Ovary (tissue), 9 donors: ENCODE data around the gene ST6GALNAC2. TPM values are rescaled to one million over a fixed set of nuclear protein-coding genes. Genes with fewer than 3 reads are reported as not detected.
"Not testable (repeated sequence)": the region's sequence is repeated elsewhere in the genome, so short reads cannot be mapped to it uniquely, and the experiment has no call there.

Experiments used
- DNase-seq, 5 donors: peaks; one replicate each; pipeline ENCODE4 v3.0.0-alpha.2; 2019 to 2020
- H3K27ac ChIP-seq, 2 donors: fragments of 200-600 bp; one replicate each; pipeline versions ENCODE4 v1.5.1 to v1.8.0; 2019 to 2022
- H3K27me3 ChIP-seq: fragments of 200-600 bp; one replicate; pipeline ENCODE4 v1.8.0; 2022
- H3K36me3 ChIP-seq: fragments of 200-600 bp; sonication (generic); one replicate; pipeline ENCODE4 v1.5.1; 2019
- H3K4me1 ChIP-seq: one replicate; pipeline ENCODE4 v1.8.1; 2013; ENCODE audit warnings: mild to moderate bottlenecking, moderate library complexity; ENCODE audit not compliant: insufficient read depth
- H3K4me3 ChIP-seq: fragments of 200-600 bp; sonication (generic); one replicate; pipeline ENCODE4 v1.5.1; 2017
- H3K9me3 ChIP-seq, 2 donors: fragments of 200-600 bp in 1 of 2; sonication (generic) in 1 of 2; one replicate each; pipeline versions ENCODE4 v1.5.1 to v1.8.1; 2013 to 2019; ENCODE audit warnings: mild to moderate bottlenecking in 1 of 2, moderate library complexity in 1 of 2
- CTCF ChIP-seq, 3 donors: fragments of 450-650 bp in 2 of 3; fragments of 200-600 bp in 1 of 3; IDR thresholded peaks; one replicate each; pipeline versions ENCODE4 v1.5.1 to v1.8.0; 2016 to 2022; ENCODE audit warnings: antibody characterized with exemption in 3 of 3, mild to moderate bottlenecking in 1 of 3
- EP300 ChIP-seq: sonication (generic); formaldehyde crosslinking; IDR thresholded peaks from one replicate; pipeline ENCODE4 v1.6.1; 2017; ENCODE audit warnings: antibody characterized with exemption
- POLR2A ChIP-seq: fragments of 450-650 bp; IDR thresholded peaks from one replicate; pipeline ENCODE4 v1.6.1; 2017; ENCODE audit warnings: antibody characterized with exemption, mild to moderate bottlenecking, moderate library complexity
- WGBS, 3 donors: extraction: QIAGEN DNeasy Blood & Tissue Kit in 1 of 3; methylation state at CpG; one replicate each; pipeline versions ENCODE4 v1.1.5 to v1.1.7; 2013 to 2017; 5-methylcytosine and 5-hydroxymethylcytosine counted together
- intact Hi-C, 4 donors: fragments of 100-400 bp; cut with DNase I; formaldehyde crosslinking; loops; one replicate each; pipeline versions ENCODE4 v1.11.0 to v1.15.1; 2022 to 2023
- polyA plus RNA-seq, 2 donors: library from polyadenylated mRNA; stranded (reverse); fragments of 200-250 nt in 1 of 2; fragments of 350-450 nt in 1 of 2; fragmentation: Illumina TruSeq in 1 of 2; extraction: RNeasy Lipid Tissue Mini Kit (QIAGEN cat#74804) in 1 of 2; gene quantifications; one replicate each; pipeline ENCODE4 v1.2.3, GENCODE V29; 2013 to 2014
- total RNA-seq, 7 donors: library from RNA; depleted of rRNA in 2 of 7; stranded (reverse); fragments of >200 nt in 2 of 7; fragmentation: NEBNext Ultra II Directional in 3 of 7; extraction: Animal tissue kit (Norgen Biotek cat#: 25700) in 3 of 7; gene quantifications; one replicate each; pipeline versions ENCODE4 v1.1.0 to v1.2.4, GENCODE V29; 2016 to 2023
- donor health status: DM: no; HTN: no; CAD: no; lungs with moderate emphysema.
- donor health status: DM: no; HTN: no; CAD: no.
- donor health status: Bipolar disorder and iron deficiency.
- donor health status: DM: yes; HTN: yes; CAD: no.
- donor health status: DM: no; HTN: no; CAD: no.
- donor health status: DM: yes; HTN: yes; CAD: no.

ST6GALNAC2 gene
- total and polyA plus RNA-seq, 9 donors = 1.4 to 61.6 (median 4.9) TPM

- H3K27me3 ChIP-seq = no peaks in the 10 kb centered on the region
- no peaks in the 10 kb centered on the region for H3K36me3 ChIP-seq
- no peaks in the 10 kb centered on the region for H3K9me3 ChIP-seq
- WGBS, 3 donors = 65 to 75% (median 71%) methylated on average over 10 of the region's 10 CpGs
- TF ChIP-seq EP300 (no peak), POLR2A (peak; percentile 2), CTCF (IDR thresholded peaks at IDR 0.05) (no peak)
- intact Hi-C loops = loop anchor here in 1 of 4 donors (5.0 kb wide), 1 partner anchor 1772 kb away; no protein-coding TSS in a partner anchor
- H3K4me1 ChIP-seq = peaks cover 26% of the 10 kb centered on the region
- DNase-seq = no peak
- H3K27ac ChIP-seq = peak overlapping the region in 1 of 2 donors; percentile 36
- no peak overlapping the region for H3K4me3 ChIP-seq
Observed at GRCh38 chr17:76560036-76560876, 25.4 kb downstream of the ST6GALNAC2 start.

GRCh38 chr17:76559460-76559859, 26.2 kb downstream of the ST6GALNAC2 start:
- WGBS, 3 donors = 76 to 82% (median 80%) methylated on average over 7 of the region's 7 CpGs
- H3K27me3 ChIP-seq, H3K4me3 ChIP-seq, DNase-seq, intact Hi-C loops, H3K9me3 ChIP-seq, H3K27ac ChIP-seq, H3K36me3 ChIP-seq: not testable (repeated sequence)
- H3K4me1 ChIP-seq = peaks cover 26% of the 10 kb centered on the region

GRCh38 chr17:76558198-76559095, 27.2 kb downstream of the ST6GALNAC2 start:
- DNase-seq = no peak
- intact Hi-C loops = no loop called here
- Histone ChIP-seq H3K36me3 (no peaks in the 10 kb centered on the region), H3K27me3 (no peaks in the 10 kb centered on the region), H3K27ac (peak overlapping the region in 1 of 2 donors; percentile 41), H3K9me3 (no peaks in the 10 kb centered on the region), H3K4me1 (peaks cover 26% of the 10 kb centered on the region), H3K4me3 (peak overlapping the region; percentile 58)
- TF ChIP-seq EP300 = no peak
- peak in 2 of 3 donors; percentile 13 to 15 for TF ChIP-seq CTCF (IDR thresholded peaks at IDR 0.05)
- TF ChIP-seq POLR2A = no peak
- 1% methylated on average over 14 of the region's 14 CpGs for WGBS, 3 donors

GRCh38 chr17:76557368-76558197, 28.1 kb downstream of the ST6GALNAC2 start:
- Histone ChIP-seq H3K27me3 (no peaks in the 10 kb centered on the region), H3K36me3 (no peaks in the 10 kb centered on the region), H3K4me1 (peaks cover 26% of the 10 kb centered on the region), H3K27ac (peak overlapping the region; percentile 41 to 43), H3K9me3 (no peaks in the 10 kb centered on the region), H3K4me3 (peak overlapping the region; percentile 58)
- DNase-seq = peak; percentile 93 to 95 (median 94)
- intact Hi-C loops = no loop called here
- TF ChIP-seq POLR2A (peak; percentile 85), CTCF (IDR thresholded peaks at IDR 0.05) (peak; percentile 30 to 74 (median 73)), EP300 (no peak)
- 0 to 1% (median 1%) methylated on average over 55 of the region's 55 CpGs for WGBS, 3 donors
